HCT116 (cell line): ENCODE data around the gene BEND7. TPM values are rescaled to one million over a fixed set of nuclear protein-coding genes. Genes with fewer than 3 reads are reported as not detected.

Experiments
- ATAC-seq: fragments of 200-7000 bp; cut with Tn5 transposase; 2 replicates; pipeline ENCODE4 v1.9.1; 2020; ENCODE audit warnings: mild to moderate bottlenecking, moderate library complexity
- BruUV-seq: library from RNA; stranded (reverse); fragments of 400-500 nt; replicated peaks from 2 replicates; lab custom pipeline; 2021; lab: Mats Ljungman, UMichigan
- CTCF ChIA-PET: fragments of 300-600 bp; sonication (Branson Sonifier 250); formaldehyde crosslinking; loops from one replicate; lab custom pipeline; 2021; ENCODE audit warnings: antibody characterized with exemption; lab: Charles Lee
- POLR2A ChIA-PET: fragments of 300-600, 350-600 bp; sonication (Branson Sonifier 250); formaldehyde crosslinking; loops from one replicate; lab custom pipeline; 2021; ENCODE audit warnings: antibody characterized with exemption; lab: Charles Lee
- RAD21 ChIA-PET, 2 experiments: fragments of 300-600 bp; sonication (Branson Sonifier 250); formaldehyde crosslinking; loops; one replicate each; lab custom pipeline; 2023; ENCODE audit warnings: low total read pairs in 2 of 2; ENCODE audit not compliant: uncharacterized antibody in 2 of 2, unreplicated experiment in 2 of 2, low non-redundant PET in 1 of 2; lab: Charles Lee
- DNase-seq: peaks from one replicate; pipeline ENCODE4 v3.0.0-alpha.2; 2010; ENCODE audit warnings: low read depth, low spot score
- H2AFZ ChIP-seq: fragments of 200-600 bp; shearing (Covaris generic), sonication (generic); 2 replicates; pipeline ENCODE4 v1.6.1; 2017; ENCODE audit warnings: low read depth, mixed run types, mixed read lengths, antibody characterized with exemption, low read length; ENCODE audit not compliant: poor library complexity, severe bottlenecking
- H3K27ac ChIP-seq: 2 replicates; pipeline ENCODE4 v1.5.1; 2012; ENCODE audit warnings: low read depth, low read length
- H3K27me3 ChIP-seq: fragments of 200-600 bp; sonication (generic); 2 replicates; pipeline ENCODE4 v1.6.1; 2016; ENCODE audit warnings: mixed run types, low read length, mixed read lengths; ENCODE audit not compliant: insufficient read depth
- H3K36me3 ChIP-seq, 2 experiments: fragments of 200-500 bp in 1 of 2; fragments of 200-600 bp in 1 of 2; sonication (Bioruptor generic) in 1 of 2; sonication (generic) in 1 of 2; 2 replicates each; pipeline versions ENCODE4 v1.5.1 to v1.6.1; 2014 to 2016; ENCODE audit warnings: low read length in 2 of 2, inconsistent platforms in 1 of 2, mixed read lengths in 1 of 2, mixed run types in 1 of 2; ENCODE audit not compliant: insufficient read depth in 2 of 2, control insufficient read depth in 1 of 2
- H3K4me1 ChIP-seq, 2 experiments: fragments of 200-600 bp in 1 of 2; sonication (generic) in 1 of 2; 2 replicates each; pipeline versions ENCODE4 v1.5.1 to v1.6.1; 2012 to 2017; ENCODE audit warnings: low read length in 2 of 2, inconsistent platforms in 1 of 2, mild to moderate bottlenecking in 1 of 2, mixed read lengths in 1 of 2, mixed run types in 1 of 2, moderate library complexity in 1 of 2; ENCODE audit not compliant: insufficient read depth in 2 of 2, control insufficient read depth in 1 of 2
- H3K4me2 ChIP-seq: fragments of 200-600 bp; sonication (generic); 2 replicates; pipeline ENCODE4 v1.6.1; 2017; ENCODE audit warnings: mixed run types, low read length, mixed read lengths
- H3K4me3 ChIP-seq, 2 experiments: fragments of 200-600 bp in 1 of 2; sonication (generic) in 1 of 2; replicated peaks in 1 of 2; 2 replicates each; pipeline ENCODE4 v1.5.1; 2011 to 2016; ENCODE audit warnings: low read length in 2 of 2, control low read depth in 1 of 2, low read depth in 1 of 2, mild to moderate bottlenecking in 1 of 2, mixed read lengths in 1 of 2, mixed run types in 1 of 2
- H3K79me2 ChIP-seq: fragments of 200-600 bp; sonication (generic); 2 replicates; pipeline ENCODE4 v1.6.1; 2017; ENCODE audit warnings: mild to moderate bottlenecking, mixed run types, low read length, moderate library complexity, mixed read lengths; ENCODE audit not compliant: insufficient read depth
- H3K9ac ChIP-seq: fragments of 200-600 bp; sonication (generic); 2 replicates; pipeline ENCODE4 v1.6.1; 2016; ENCODE audit warnings: low read length, mixed read lengths
- H3K9me2 ChIP-seq: fragments of 200-600 bp; sonication (generic), shearing (Covaris generic); 2 replicates; pipeline ENCODE4 v1.6.1; 2017; ENCODE audit warnings: mixed run types, mild to moderate bottlenecking, moderate library complexity; ENCODE audit not compliant: insufficient read depth
- H3K9me3 ChIP-seq, 2 experiments: fragments of 200-500 bp in 1 of 2; fragments of 200-600 bp in 1 of 2; sonication (Bioruptor generic) in 1 of 2; sonication (generic) in 1 of 2; 2 replicates each; pipeline ENCODE4 v1.6.1; 2014 to 2017; ENCODE audit warnings: low read length in 2 of 2, mixed read lengths in 2 of 2, inconsistent platforms in 1 of 2, low read depth in 1 of 2, mild to moderate bottlenecking in 1 of 2, mixed run types in 1 of 2, moderate library complexity in 1 of 2; ENCODE audit not compliant: control insufficient read depth in 1 of 2, insufficient read depth in 1 of 2
- H4K20me1 ChIP-seq: fragments of 200-600 bp; sonication (generic), shearing (Covaris generic); 2 replicates; pipeline ENCODE4 v1.6.1; 2017; ENCODE audit warnings: mixed run types, mild to moderate bottlenecking, moderate library complexity; ENCODE audit not compliant: insufficient read depth
- CBX3 ChIP-seq: IDR thresholded peaks from 2 replicates; pipeline ENCODE4 v1.6.1; 2012; ENCODE audit warnings: low read depth
- CEBPB ChIP-seq: IDR thresholded peaks from 2 replicates; pipeline ENCODE4 v1.6.1; 2012; ENCODE audit warnings: low read depth
- EGR1 ChIP-seq: IDR thresholded peaks from 2 replicates; pipeline ENCODE4 v1.6.1; 2012; ENCODE audit warnings: low read depth
- ELF1 ChIP-seq: IDR thresholded peaks from 2 replicates; pipeline ENCODE4 v1.6.1; 2012; ENCODE audit warnings: low read depth, borderline replicate concordance
- EZH2phosphoT487 ChIP-seq: fragments of 200-600 bp; IDR thresholded peaks from 2 replicates; pipeline ENCODE4 v1.6.1; 2018; ENCODE audit warnings: antibody characterized with exemption, borderline replicate concordance
- FOSL1 ChIP-seq: IDR thresholded peaks from 2 replicates; pipeline ENCODE4 v1.6.1; 2012; ENCODE audit warnings: low read depth
- POLR2A ChIP-seq: IDR thresholded peaks from 2 replicates; pipeline ENCODE4 v1.7.0; 2011; ENCODE audit warnings: borderline replicate concordance; ENCODE audit not compliant: insufficient read depth, insufficient read length; ENCODE audit errors: extremely low read depth
- SRF ChIP-seq: IDR thresholded peaks from 2 replicates; pipeline ENCODE4 v1.6.1; 2012; ENCODE audit warnings: low read depth
- ZFX ChIP-seq: fragments of 450-650 bp; IDR thresholded peaks from 2 replicates; pipeline ENCODE4 v1.6.1; 2017
- intact Hi-C: fragments of 100-400 bp; cut with micrococcal nuclease; formaldehyde crosslinking; loops from 2 replicates; pipeline ENCODE4 v1.10.0; 2022
- total RNA-seq: library from RNA; stranded (reverse); gene quantifications from one replicate; pipeline ENCODE4 v1.2.1, GENCODE V29; 2021; ENCODE audit not compliant: unreplicated experiment
- TF ChIP-seq, protein P1 (sequence below): IDR thresholded peaks from 2 replicates; pipeline ENCODE4 v1.6.1; 2011; ENCODE audit warnings: mild to moderate bottlenecking, low read length, moderate library complexity; ENCODE audit not compliant: insufficient replicate concordance; ENCODE audit errors: extremely low read depth

BEND7 gene
- total RNA-seq, 1 experiment from 2014 or later: 13.8 TPM

GRCh38 chr10:13450069-13450468, 78.7 kb downstream of the BEND7 start:
- Histone ChIP-seq H3K4me3 (no peak overlapping the region), H3K9me3 (no peaks in the 10 kb centered on the region), H3K9me2 (no peaks in the 10 kb centered on the region), H3K27me3 (no peaks in the 10 kb centered on the region), H2AFZ (no peak overlapping the region), H3K27ac (no peak overlapping the region), H3K79me2 (no peaks in the 10 kb centered on the region), H4K20me1 (no peaks in the 10 kb centered on the region), H3K9ac (no peak overlapping the region), H3K4me2 (no peak overlapping the region), H3K36me3 (no peaks in the 10 kb centered on the region), H3K4me1 (peaks cover 0 to 4% of the 10 kb centered on the region in 2 experiments; a peak in 2 of 4 replicates)
- BruUV-seq: no TSS peak
- ChIA-PET RAD21 (no interaction called here), CTCF (interaction anchor here (1.3 kb wide), 1 partner anchor 10 kb away, joined by 8 read pairs; no protein-coding TSS in a partner anchor), POLR2A (no interaction called here)
- intact Hi-C loops: no loop called here
- ATAC-seq (no peak), DNase-seq (no peak)
- TF ChIP-seq, protein P1, sequence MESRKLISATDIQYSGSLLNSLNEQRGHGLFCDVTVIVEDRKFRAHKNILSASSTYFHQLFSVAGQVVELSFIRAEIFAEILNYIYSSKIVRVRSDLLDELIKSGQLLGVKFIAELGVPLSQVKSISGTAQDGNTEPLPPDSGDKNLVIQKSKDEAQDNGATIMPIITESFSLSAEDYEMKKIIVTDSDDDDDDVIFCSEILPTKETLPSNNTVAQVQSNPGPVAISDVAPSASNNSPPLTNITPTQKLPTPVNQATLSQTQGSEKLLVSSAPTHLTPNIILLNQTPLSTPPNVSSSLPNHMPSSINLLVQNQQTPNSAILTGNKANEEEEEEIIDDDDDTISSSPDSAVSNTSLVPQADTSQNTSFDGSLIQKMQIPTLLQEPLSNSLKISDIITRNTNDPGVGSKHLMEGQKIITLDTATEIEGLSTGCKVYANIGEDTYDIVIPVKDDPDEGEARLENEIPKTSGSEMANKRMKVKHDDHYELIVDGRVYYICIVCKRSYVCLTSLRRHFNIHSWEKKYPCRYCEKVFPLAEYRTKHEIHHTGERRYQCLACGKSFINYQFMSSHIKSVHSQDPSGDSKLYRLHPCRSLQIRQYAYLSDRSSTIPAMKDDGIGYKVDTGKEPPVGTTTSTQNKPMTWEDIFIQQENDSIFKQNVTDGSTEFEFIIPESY: no peak
- TF ChIP-seq CEBPB: peak; percentile 60

- ChIA-PET CTCF (interaction anchor here (0.6 to 1.3 kb wide), 2 partner anchors 9 to 16 kb away, joined by 3 to 8 read pairs; no protein-coding TSS in a partner anchor), RAD21 (interaction anchor here in 1 of 2 experiments (0.6 kb wide), 1 partner anchor 88 kb away, joined by 4 read pairs; no protein-coding TSS in a partner anchor)
- H3K36me3 ChIP-seq: no peaks in the 10 kb centered on the region
Measured at GRCh38 chr10:13449296-13449695, 79.5 kb downstream of the BEND7 start.

More at GRCh38 chr10:13449296-13449695, 79.5 kb downstream of the BEND7 start:
- Histone ChIP-seq H3K4me1 (peaks cover 0 to 4% of the 10 kb centered on the region in 2 experiments; a peak in 2 of 4 replicates), H3K9me3 (no peaks in the 10 kb centered on the region), H3K4me3 (no peak overlapping the region), H3K79me2 (no peaks in the 10 kb centered on the region), H3K27ac (no peak overlapping the region), H2AFZ (no peak overlapping the region), H3K27me3 (no peaks in the 10 kb centered on the region), H3K9me2 (no peaks in the 10 kb centered on the region), H3K9ac (no peak overlapping the region), H4K20me1 (no peaks in the 10 kb centered on the region), H3K4me2 (peak overlapping the region; percentile 13; the same call in 1 of the 2 replicates)
- TF ChIP-seq EGR1 (no peak), EZH2phosphoT487 (no peak), SRF (no peak), ZFX (no peak), POLR2A (no peak), CBX3 (no peak), FOSL1 (no peak), ELF1 (no peak)
- intact Hi-C loops: no loop called here
- BruUV-seq: no TSS peak
- POLR2A ChIA-PET: no interaction called here
- ATAC-seq: no peak
- no peak for DNase-seq
